Stimulated activated CD4-positive, alpha-beta T cell treated with anti-CD3 and anti-CD28 coated beads, Interleukin-2, amount 100 ng/mL, for 24 hours (primary cell): ENCODE data around the gene PYCARD.
"Not testable (repeated sequence)": the region's sequence is repeated elsewhere in the genome, so short reads cannot be mapped to it uniquely, and the experiment has no call there.

ENCODE experiments used
- DNase-seq, 2 donors: peaks; one replicate each; pipeline ENCODE4 v3.0.0-alpha.2; 2020

The PYCARD gene

GRCh38 chr16:31214708-31215286, 12.2 kb upstream of the PYCARD start:
- DNase-seq, result no peak

GRCh38 chr16:31213877-31214707, 11.5 kb upstream of the PYCARD start, which contains the start of gene TRIM72:
Gene TRIM72 (plus strand): TSS chr16:31214119. CDS start chr16:31214739, 620 bp downstream.
- DNase-seq, result no peak

- no peak for DNase-seq
These were observed 10.8 kb upstream of the PYCARD start for GRCh38 chr16:31213342-31213741.

- DNase-seq, result no peak
These were observed 4.2 kb upstream of the PYCARD start for GRCh38 chr16:31206776-31207175.

GRCh38 chr16:31204871-31205666, 2.5 kb upstream of the PYCARD start:
- no peak for DNase-seq

GRCh38 chr16:31201582-31202413, 762 bp downstream of the PYCARD start:
- peak in 1 of 2 donors; percentile 42 for DNase-seq

- peak in 1 of 2 donors; percentile 44 for DNase-seq
These were observed 1.6 kb downstream of the PYCARD start for GRCh38 chr16:31200821-31201568.

- not testable (repeated sequence) for DNase-seq
These were observed 2.4 kb downstream of the PYCARD start for GRCh38 chr16:31200111-31200510.

GRCh38 chr16:31199430-31200041, 3.0 kb downstream of the PYCARD start:
- no peak for DNase-seq

GRCh38 chr16:31198207-31198882, 4.2 kb downstream of the PYCARD start:
- DNase-seq, result no peak

- DNase-seq, result no peak
These were observed 6.1 kb downstream of the PYCARD start for GRCh38 chr16:31196324-31197088.

- DNase-seq, result not testable (repeated sequence)
These were observed 6.7 kb downstream of the PYCARD start for GRCh38 chr16:31195861-31196260.

- DNase-seq, result no peak
These were observed 7.7 kb downstream of the PYCARD start for GRCh38 chr16:31194898-31195297.

- DNase-seq, result no peak
These were observed 8.7 kb downstream of the PYCARD start for GRCh38 chr16:31193874-31194273.

- no peak for DNase-seq
These were observed 9.5 kb downstream of the PYCARD start for GRCh38 chr16:31192856-31193642.

GRCh38 chr16:31191697-31192428, 10.7 kb downstream of the PYCARD start:
- no peak for DNase-seq

GRCh38 chr16:31190818-31191444, 11.6 kb downstream of the PYCARD start:
- no peak for DNase-seq

GRCh38 chr16:31190061-31190460, 12.5 kb downstream of the PYCARD start:
- DNase-seq, result no peak
